HepG2 (cell line): ENCODE data around the gene CRYM. TPM values are rescaled to one million over a fixed set of nuclear protein-coding genes. Genes with fewer than 3 reads are reported as not detected.

Experiments used
- ARID2 ChIP-seq: sonication (generic); formaldehyde crosslinking; IDR thresholded peaks from 2 replicates; pipeline ENCODE4 v1.8.1; 2022; ENCODE audit warnings: mild to moderate bottlenecking, missing genetic modification reagents, borderline replicate concordance
- CBX5 ChIP-seq: sonication (generic); formaldehyde crosslinking; IDR thresholded peaks from 2 replicates; pipeline ENCODE4 v1.4.0; 2020; ENCODE audit warnings: missing genetic modification reagents, borderline replicate concordance
- HNRNPUL1 ChIP-seq: fragments of 200-400 bp; formaldehyde crosslinking; IDR thresholded peaks from 2 replicates; pipeline ENCODE4 v1.6.1; 2017; ENCODE audit warnings: low read depth, mild to moderate bottlenecking, low read length, moderate library complexity
- JUND ChIP-seq: sonication (generic); formaldehyde crosslinking; IDR thresholded peaks from 2 replicates; pipeline ENCODE4 v1.8.0; 2022; ENCODE audit warnings: mild to moderate bottlenecking, missing genetic modification reagents
- KMT2B ChIP-seq: IDR thresholded peaks from 2 replicates; pipeline ENCODE4 v1.6.1; 2016; ENCODE audit warnings: missing genetic modification reagents, missing compliant biosample characterization
- MATR3 ChIP-seq: sonication (generic); formaldehyde crosslinking; IDR thresholded peaks from 2 replicates; pipeline ENCODE4 v1.4.0; 2020; ENCODE audit warnings: missing genetic modification reagents
- MTA1 ChIP-seq: sonication (generic); formaldehyde crosslinking; IDR thresholded peaks from 2 replicates; pipeline ENCODE4 v1.4.0; 2020; ENCODE audit warnings: missing genetic modification reagents, mild to moderate bottlenecking, borderline replicate concordance
- ZNF709 ChIP-seq: sonication (generic); formaldehyde crosslinking; IDR thresholded peaks from 2 replicates; pipeline ENCODE4 v1.5.0; 2020; ENCODE audit warnings: mild to moderate bottlenecking, missing genetic modification reagents
- polyA plus RNA-seq, 8 experiments: library from polyadenylated mRNA; depleted of rRNA in 3 of 8; stranded (reverse) in 7 of 8; unstranded in 1 of 8; fragments of >200 nt; fragmentation: Illumina TruSeq in 4 of 8; extraction: Trizol in 4 of 8; gene quantifications; 2 replicates each; pipeline versions ENCODE4 v1.2.1 to v1.2.3, GENCODE V29; 2011 to 2016; ENCODE audit warnings: low read depth in 4 of 8, missing spikeins in 1 of 8, mixed read lengths in 1 of 8; ENCODE audit not compliant: insufficient read depth in 1 of 8
- total RNA-seq, 5 experiments: library from RNA; depleted of rRNA; stranded (reverse); fragments of >200 nt; fragmentation: Illumina TruSeq; extraction: Trizol; gene quantifications; 2 replicates each; pipeline ENCODE4 v1.2.3, GENCODE V29; 2016; ENCODE audit warnings: low read depth in 1 of 5
- TF ChIP-seq, protein P1 (sequence below): sonication (generic); formaldehyde crosslinking; IDR thresholded peaks from one replicate; pipeline ENCODE4 v1.5.1; 2020; ENCODE audit warnings: mild to moderate bottlenecking, missing genetic modification reagents; ENCODE audit errors: not compliant biosample characterization
- TF ChIP-seq, protein P2 (sequence below): sonication (generic); formaldehyde crosslinking; IDR thresholded peaks from 2 replicates; pipeline ENCODE4 v1.4.0; 2020; ENCODE audit warnings: mild to moderate bottlenecking, missing genetic modification reagents, borderline replicate concordance
- TF ChIP-seq, protein P3 (sequence below): sonication (generic); formaldehyde crosslinking; IDR thresholded peaks from 2 replicates; pipeline ENCODE4 v1.4.0; 2020; ENCODE audit warnings: missing genetic modification reagents, borderline replicate concordance

The CRYM gene
- total and polyA plus RNA-seq, 2 of the 13 experiments (the other 11 are each of a cell fraction or from before 2014, with no cell fraction given) = 1.9 to 2.2 TPM

DNA sequence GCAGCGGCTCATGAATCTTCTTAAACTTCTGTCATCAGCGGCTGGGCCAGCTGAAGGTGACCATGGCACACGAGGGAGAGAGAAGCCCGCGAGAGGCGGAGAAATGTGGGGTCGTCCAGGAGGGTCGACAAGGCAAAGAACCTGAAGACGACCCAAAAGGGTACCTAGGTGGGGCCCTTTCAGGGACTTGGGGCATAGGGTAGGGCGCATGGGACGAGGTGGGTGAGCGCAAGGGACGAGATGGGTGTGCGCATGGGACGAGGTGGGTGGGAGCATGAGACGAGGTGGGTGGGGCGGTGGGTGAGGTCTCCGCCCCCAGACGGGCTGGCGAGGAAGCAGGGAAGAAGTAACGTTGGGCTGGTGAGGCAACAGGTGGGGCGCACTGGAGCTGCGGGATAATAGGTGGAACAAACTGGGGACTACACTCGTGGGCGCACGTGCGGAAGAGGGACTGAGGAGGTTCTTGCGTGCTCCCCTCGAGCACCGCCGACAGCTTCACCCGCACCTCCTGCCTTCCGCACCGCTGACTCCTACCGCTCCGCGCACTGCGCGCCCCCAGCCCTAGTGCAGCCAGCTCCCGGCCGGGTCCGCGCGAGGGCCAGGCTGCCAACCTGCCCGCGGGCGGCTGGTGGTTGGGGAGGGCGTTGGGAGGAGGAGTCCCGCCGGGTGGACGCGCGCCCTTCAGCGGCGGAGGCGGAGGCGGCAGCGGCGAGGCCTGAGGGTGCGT is 23.2 kb upstream of the CRYM start (continued):
- TF ChIP-seq, protein P1, sequence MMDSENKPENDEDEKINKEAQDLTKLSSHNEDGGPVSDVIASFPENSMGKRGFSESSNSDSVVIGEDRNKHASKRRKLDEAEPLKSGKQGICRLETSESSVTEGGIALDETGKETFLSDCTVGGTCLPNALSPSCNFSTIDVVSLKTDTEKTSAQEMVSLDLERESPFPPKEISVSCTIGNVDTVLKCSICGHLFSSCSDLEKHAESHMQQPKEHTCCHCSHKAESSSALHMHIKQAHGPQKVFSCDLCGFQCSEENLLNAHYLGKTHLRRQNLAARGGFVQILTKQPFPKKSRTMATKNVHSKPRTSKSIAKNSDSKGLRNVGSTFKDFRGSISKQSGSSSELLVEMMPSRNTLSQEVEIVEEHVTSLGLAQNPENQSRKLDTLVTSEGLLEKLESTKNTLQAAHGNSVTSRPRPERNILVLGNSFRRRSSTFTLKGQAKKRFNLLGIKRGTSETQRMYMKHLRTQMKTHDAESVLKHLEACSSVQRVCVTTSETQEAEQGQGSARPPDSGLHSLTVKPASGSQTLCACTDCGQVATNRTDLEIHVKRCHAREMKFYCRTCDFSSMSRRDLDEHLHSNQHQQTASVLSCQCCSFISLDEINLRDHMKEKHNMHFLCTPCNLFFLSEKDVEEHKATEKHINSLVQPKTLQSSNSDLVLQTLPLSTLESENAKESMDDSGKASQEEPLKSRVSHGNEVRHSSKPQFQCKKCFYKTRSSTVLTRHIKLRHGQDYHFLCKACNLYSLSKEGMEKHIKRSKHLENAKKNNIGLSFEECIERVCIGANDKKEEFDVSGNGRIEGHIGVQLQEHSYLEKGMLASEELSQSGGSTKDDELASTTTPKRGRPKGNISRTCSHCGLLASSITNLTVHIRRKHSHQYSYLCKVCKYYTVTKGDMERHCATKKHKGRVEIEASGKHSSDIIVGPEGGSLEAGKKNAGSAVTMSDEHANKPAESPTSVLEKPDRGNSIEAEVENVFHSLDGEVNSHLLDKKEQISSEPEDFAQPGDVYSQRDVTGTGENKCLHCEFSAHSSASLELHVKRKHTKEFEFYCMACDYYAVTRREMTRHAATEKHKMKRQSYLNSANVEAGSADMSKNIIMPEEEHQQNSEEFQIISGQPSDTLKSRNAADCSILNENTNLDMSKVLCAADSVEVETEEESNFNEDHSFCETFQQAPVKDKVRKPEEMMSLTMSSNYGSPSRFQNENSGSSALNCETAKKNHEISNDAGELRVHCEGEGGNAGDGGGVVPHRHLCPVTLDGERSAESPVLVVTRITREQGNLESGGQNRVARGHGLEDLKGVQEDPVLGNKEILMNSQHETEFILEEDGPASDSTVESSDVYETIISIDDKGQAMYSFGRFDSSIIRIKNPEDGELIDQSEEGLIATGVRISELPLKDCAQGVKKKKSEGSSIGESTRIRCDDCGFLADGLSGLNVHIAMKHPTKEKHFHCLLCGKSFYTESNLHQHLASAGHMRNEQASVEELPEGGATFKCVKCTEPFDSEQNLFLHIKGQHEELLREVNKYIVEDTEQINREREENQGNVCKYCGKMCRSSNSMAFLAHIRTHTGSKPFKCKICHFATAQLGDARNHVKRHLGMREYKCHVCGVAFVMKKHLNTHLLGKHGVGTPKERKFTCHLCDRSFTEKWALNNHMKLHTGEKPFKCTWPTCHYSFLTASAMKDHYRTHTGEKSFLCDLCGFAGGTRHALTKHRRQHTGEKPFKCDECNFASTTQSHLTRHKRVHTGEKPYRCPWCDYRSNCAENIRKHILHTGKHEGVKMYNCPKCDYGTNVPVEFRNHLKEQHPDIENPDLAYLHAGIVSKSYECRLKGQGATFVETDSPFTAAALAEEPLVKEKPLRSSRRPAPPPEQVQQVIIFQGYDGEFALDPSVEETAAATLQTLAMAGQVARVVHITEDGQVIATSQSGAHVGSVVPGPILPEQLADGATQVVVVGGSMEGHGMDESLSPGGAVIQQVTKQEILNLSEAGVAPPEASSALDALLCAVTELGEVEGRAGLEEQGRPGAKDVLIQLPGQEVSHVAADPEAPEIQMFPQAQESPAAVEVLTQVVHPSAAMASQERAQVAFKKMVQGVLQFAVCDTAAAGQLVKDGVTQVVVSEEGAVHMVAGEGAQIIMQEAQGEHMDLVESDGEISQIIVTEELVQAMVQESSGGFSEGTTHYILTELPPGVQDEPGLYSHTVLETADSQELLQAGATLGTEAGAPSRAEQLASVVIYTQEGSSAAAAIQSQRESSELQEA = peak; percentile 89
- TF ChIP-seq ZNF709 (CRISPR knock-in tag) = peak; percentile 97
- TF ChIP-seq KMT2B (CRISPR knock-in tag) = peak; percentile 76
- TF ChIP-seq, protein P2, sequence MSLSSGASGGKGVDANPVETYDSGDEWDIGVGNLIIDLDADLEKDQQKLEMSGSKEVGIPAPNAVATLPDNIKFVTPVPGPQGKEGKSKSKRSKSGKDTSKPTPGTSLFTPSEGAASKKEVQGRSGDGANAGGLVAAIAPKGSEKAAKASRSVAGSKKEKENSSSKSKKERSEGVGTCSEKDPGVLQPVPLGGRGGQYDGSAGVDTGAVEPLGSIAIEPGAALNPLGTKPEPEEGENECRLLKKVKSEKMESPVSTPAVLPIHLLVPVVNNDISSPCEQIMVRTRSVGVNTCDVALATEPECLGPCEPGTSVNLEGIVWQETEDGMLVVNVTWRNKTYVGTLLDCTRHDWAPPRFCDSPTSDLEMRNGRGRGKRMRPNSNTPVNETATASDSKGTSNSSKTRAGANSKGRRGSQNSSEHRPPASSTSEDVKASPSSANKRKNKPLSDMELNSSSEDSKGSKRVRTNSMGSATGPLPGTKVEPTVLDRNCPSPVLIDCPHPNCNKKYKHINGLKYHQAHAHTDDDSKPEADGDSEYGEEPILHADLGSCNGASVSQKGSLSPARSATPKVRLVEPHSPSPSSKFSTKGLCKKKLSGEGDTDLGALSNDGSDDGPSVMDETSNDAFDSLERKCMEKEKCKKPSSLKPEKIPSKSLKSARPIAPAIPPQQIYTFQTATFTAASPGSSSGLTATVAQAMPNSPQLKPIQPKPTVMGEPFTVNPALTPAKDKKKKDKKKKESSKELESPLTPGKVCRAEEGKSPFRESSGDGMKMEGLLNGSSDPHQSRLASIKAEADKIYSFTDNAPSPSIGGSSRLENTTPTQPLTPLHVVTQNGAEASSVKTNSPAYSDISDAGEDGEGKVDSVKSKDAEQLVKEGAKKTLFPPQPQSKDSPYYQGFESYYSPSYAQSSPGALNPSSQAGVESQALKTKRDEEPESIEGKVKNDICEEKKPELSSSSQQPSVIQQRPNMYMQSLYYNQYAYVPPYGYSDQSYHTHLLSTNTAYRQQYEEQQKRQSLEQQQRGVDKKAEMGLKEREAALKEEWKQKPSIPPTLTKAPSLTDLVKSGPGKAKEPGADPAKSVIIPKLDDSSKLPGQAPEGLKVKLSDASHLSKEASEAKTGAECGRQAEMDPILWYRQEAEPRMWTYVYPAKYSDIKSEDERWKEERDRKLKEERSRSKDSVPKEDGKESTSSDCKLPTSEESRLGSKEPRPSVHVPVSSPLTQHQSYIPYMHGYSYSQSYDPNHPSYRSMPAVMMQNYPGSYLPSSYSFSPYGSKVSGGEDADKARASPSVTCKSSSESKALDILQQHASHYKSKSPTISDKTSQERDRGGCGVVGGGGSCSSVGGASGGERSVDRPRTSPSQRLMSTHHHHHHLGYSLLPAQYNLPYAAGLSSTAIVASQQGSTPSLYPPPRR (CRISPR knock-in tag) = peak; percentile 74
- peak; percentile 91 for TF ChIP-seq JUND (CRISPR knock-in tag)
- TF ChIP-seq CBX5 (CRISPR knock-in tag) = peak; percentile 83
- TF ChIP-seq MTA1 (CRISPR knock-in tag) = peak; percentile 100
- TF ChIP-seq HNRNPUL1 = no peak
- TF ChIP-seq MATR3 (CRISPR knock-in tag) = no peak
- TF ChIP-seq, protein P3, sequence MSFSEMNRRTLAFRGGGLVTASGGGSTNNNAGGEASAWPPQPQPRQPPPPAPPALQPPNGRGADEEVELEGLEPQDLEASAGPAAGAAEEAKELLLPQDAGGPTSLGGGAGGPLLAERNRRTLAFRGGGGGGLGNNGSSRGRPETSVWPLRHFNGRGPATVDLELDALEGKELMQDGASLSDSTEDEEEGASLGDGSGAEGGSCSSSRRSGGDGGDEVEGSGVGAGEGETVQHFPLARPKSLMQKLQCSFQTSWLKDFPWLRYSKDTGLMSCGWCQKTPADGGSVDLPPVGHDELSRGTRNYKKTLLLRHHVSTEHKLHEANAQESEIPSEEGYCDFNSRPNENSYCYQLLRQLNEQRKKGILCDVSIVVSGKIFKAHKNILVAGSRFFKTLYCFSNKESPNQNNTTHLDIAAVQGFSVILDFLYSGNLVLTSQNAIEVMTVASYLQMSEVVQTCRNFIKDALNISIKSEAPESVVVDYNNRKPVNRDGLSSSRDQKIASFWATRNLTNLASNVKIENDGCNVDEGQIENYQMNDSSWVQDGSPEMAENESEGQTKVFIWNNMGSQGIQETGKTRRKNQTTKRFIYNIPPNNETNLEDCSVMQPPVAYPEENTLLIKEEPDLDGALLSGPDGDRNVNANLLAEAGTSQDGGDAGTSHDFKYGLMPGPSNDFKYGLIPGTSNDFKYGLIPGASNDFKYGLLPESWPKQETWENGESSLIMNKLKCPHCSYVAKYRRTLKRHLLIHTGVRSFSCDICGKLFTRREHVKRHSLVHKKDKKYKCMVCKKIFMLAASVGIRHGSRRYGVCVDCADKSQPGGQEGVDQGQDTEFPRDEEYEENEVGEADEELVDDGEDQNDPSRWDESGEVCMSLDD = peak; percentile 77; the same call in 1 of the 2 replicates
- TF ChIP-seq ARID2 (CRISPR knock-in tag) = peak; percentile 100
